Measurements from ENCODE around the gene C13orf46.

The C13orf46 gene

GRCh38 chr13:113975416-113975815 lies 1.5 kb upstream of the C13orf46 start:
- DNase-seq (ENCODE audit: low read depth), result no peak
- H3K4me3 ChIP-seq (ENCODE audit: low read depth, low read length), result no peak overlapping the region

GRCh38 chr13:113974304-113975281 lies 717 bp upstream of the C13orf46 start:
- no peak for DNase-seq (ENCODE audit: low read depth)
- no peak overlapping the region for H3K4me3 ChIP-seq (ENCODE audit: low read depth, low read length)

GRCh38 chr13:113972451-113973217 lies 1.2 kb downstream of the C13orf46 start:
- no peak for DNase-seq (ENCODE audit: low read depth)
- H3K4me3 ChIP-seq (ENCODE audit: low read depth, low read length), result no peak overlapping the region

- DNase-seq (ENCODE audit: low read depth), result no peak
- no peak overlapping the region for H3K4me3 ChIP-seq (ENCODE audit: low read depth, low read length)
Measured at GRCh38 chr13:113971471-113972231, 2.2 kb downstream of the C13orf46 start.

- no peak for DNase-seq (ENCODE audit: low read depth)
- no peak overlapping the region for H3K4me3 ChIP-seq (ENCODE audit: low read depth, low read length)
Measured at GRCh38 chr13:113970810-113971470, 2.9 kb downstream of the C13orf46 start.

GRCh38 chr13:113969973-113970611 lies 3.8 kb downstream of the C13orf46 start:
- DNase-seq (ENCODE audit: low read depth), result no peak
- H3K4me3 ChIP-seq (ENCODE audit: low read depth, low read length), result no peak overlapping the region

GRCh38 chr13:113969311-113969972 lies 4.4 kb downstream of the C13orf46 start:
- DNase-seq (ENCODE audit: low read depth), result no peak
- H3K4me3 ChIP-seq (ENCODE audit: low read depth, low read length), result no peak overlapping the region

- H3K4me3 ChIP-seq (ENCODE audit: low read depth, low read length), result no peak overlapping the region
- DNase-seq (ENCODE audit: low read depth), result no peak
Measured at GRCh38 chr13:113968463-113969310, 5.2 kb downstream of the C13orf46 start.

GRCh38 chr13:113967729-113968462 lies 6.0 kb downstream of the C13orf46 start:
- DNase-seq (ENCODE audit: low read depth), result no peak
- no peak overlapping the region for H3K4me3 ChIP-seq (ENCODE audit: low read depth, low read length)

- no peak overlapping the region for H3K4me3 ChIP-seq (ENCODE audit: low read depth, low read length)
- no peak for DNase-seq (ENCODE audit: low read depth)
Measured at GRCh38 chr13:113967206-113967720, 6.6 kb downstream of the C13orf46 start.

- no peak for DNase-seq (ENCODE audit: low read depth)
Measured at GRCh38 chr13:113965968-113966884, 7.7 kb downstream of the C13orf46 start.

GRCh38 chr13:113965383-113965874 lies 8.4 kb downstream of the C13orf46 start:
- no peak for DNase-seq (ENCODE audit: low read depth)
- H3K4me3 ChIP-seq (ENCODE audit: low read depth, low read length), result no peak overlapping the region

More at GRCh38 chr13:113965968-113966884, 7.7 kb downstream of the C13orf46 start:
- no peak overlapping the region for H3K4me3 ChIP-seq (ENCODE audit: low read depth, low read length)

GRCh38 chr13:113964251-113964995 lies 9.5 kb downstream of the C13orf46 start:
- H3K4me3 ChIP-seq (ENCODE audit: low read depth, low read length), result no peak overlapping the region
- no peak for DNase-seq (ENCODE audit: low read depth)

- no peak overlapping the region for H3K4me3 ChIP-seq (ENCODE audit: low read depth, low read length)
- DNase-seq (ENCODE audit: low read depth), result no peak
Measured at GRCh38 chr13:113963376-113963775, 10.5 kb downstream of the C13orf46 start.

GRCh38 chr13:113962975-113963374 lies 10.9 kb downstream of the C13orf46 start:
- H3K4me3 ChIP-seq (ENCODE audit: low read depth, low read length), result no peak overlapping the region
- DNase-seq (ENCODE audit: low read depth), result no peak
